Measurements from ENCODE around the gene THAP7. TPM values are rescaled to one million over a fixed set of nuclear protein-coding genes. Genes with fewer than 3 reads are reported as not detected.

The THAP7 gene
- total RNA-seq, 1 donor from 2014 or later: 29.0 TPM

GRCh38 chr22:21031545-21032036, 29.7 kb upstream of the THAP7 start:
- no peak for DNase-seq (ENCODE audit: low read depth)
- TF ChIP-seq CTCF (IDR thresholded peaks at IDR 0.05; ENCODE audit: insufficient read depth, low read length, severe bottlenecking): no peak
- H3K4me3 ChIP-seq (ENCODE audit: low read depth, low read length): peak overlapping the region; percentile 32
- FAIRE-seq: no peak
- peaks cover 2% of the 10 kb centered on the region for H3K27me3 ChIP-seq (ENCODE audit: control insufficient read depth, insufficient read depth, low read length)
- no peaks in the 10 kb centered on the region for H3K36me3 ChIP-seq (ENCODE audit: control insufficient read depth, insufficient read depth, low read length)

- H3K36me3 ChIP-seq (ENCODE audit: control insufficient read depth, insufficient read depth, low read length): no peaks in the 10 kb centered on the region
- DNase-seq (ENCODE audit: low read depth) (no peak), FAIRE-seq (peak; percentile 47)
- no peak overlapping the region for H3K4me3 ChIP-seq (ENCODE audit: low read depth, low read length)
- peaks cover 2% of the 10 kb centered on the region for H3K27me3 ChIP-seq (ENCODE audit: control insufficient read depth, insufficient read depth, low read length)
- no peak for TF ChIP-seq CTCF (IDR thresholded peaks at IDR 0.05; ENCODE audit: insufficient read depth, low read length, severe bottlenecking)
Observed at GRCh38 chr22:21030621-21031544, 29.0 kb upstream of the THAP7 start.

GRCh38 chr22:21030032-21030431, 28.1 kb upstream of the THAP7 start:
- TF ChIP-seq CTCF (IDR thresholded peaks at IDR 0.05; ENCODE audit: insufficient read depth, low read length, severe bottlenecking): no peak
- Histone ChIP-seq H3K36me3 (ENCODE audit: control insufficient read depth, insufficient read depth, low read length) (no peaks in the 10 kb centered on the region), H3K4me3 (ENCODE audit: low read depth, low read length) (no peak overlapping the region), H3K27me3 (ENCODE audit: control insufficient read depth, insufficient read depth, low read length) (peaks cover 2% of the 10 kb centered on the region)
- FAIRE-seq (no peak), DNase-seq (ENCODE audit: low read depth) (no peak)

- Histone ChIP-seq H3K27me3 (ENCODE audit: control insufficient read depth, insufficient read depth, low read length) (peaks cover 2% of the 10 kb centered on the region), H3K36me3 (ENCODE audit: control insufficient read depth, insufficient read depth, low read length) (no peaks in the 10 kb centered on the region), H3K4me3 (ENCODE audit: low read depth, low read length) (no peak overlapping the region)
- DNase-seq (ENCODE audit: low read depth) (no peak), FAIRE-seq (no peak)
- TF ChIP-seq CTCF (IDR thresholded peaks at IDR 0.05; ENCODE audit: insufficient read depth, low read length, severe bottlenecking): no peak
Observed at GRCh38 chr22:21029486-21030025, 27.6 kb upstream of the THAP7 start.

GRCh38 chr22:21028277-21029251, 26.6 kb upstream of the THAP7 start:
- FAIRE-seq: no peak
- no peak for TF ChIP-seq CTCF (IDR thresholded peaks at IDR 0.05; ENCODE audit: insufficient read depth, low read length, severe bottlenecking)

More at GRCh38 chr22:21028277-21029251, 26.6 kb upstream of the THAP7 start:
- DNase-seq (ENCODE audit: low read depth): no peak
- Histone ChIP-seq H3K36me3 (ENCODE audit: control insufficient read depth, insufficient read depth, low read length) (no peaks in the 10 kb centered on the region), H3K4me3 (ENCODE audit: low read depth, low read length) (no peak overlapping the region), H3K27me3 (ENCODE audit: control insufficient read depth, insufficient read depth, low read length) (peaks cover 2% of the 10 kb centered on the region)

All from bronchial epithelial cell (primary cell).